ENCODE data around the gene CAPZB.

CAPZB gene

DNA sequence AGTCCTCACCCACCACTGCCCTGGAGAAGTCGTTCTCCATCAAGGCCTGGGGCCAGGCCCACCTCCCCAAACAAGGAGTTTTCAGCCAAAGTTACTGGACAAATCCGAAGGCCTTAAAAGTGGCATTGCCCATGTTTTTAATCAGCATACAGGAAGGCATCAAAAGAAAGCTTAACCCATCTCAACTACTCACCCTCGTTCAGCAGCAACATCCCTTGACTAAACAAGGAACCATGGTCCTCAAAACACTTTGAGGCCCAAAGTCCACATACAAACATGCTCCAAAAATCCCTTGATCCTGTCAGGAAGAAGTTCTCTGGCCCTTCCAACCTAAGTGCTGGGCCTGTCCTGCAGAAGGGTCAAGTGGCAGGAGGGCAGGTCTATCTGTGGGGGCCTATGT lies 1.6 kb downstream of the CAPZB start:
- no peak for TF ChIP-seq FOXP2 (optimal IDR thresholded peaks at IDR 0.05; ENCODE audit: borderline replicate concordance, extremely low read depth, extremely low read length, insufficient read depth)
- TF ChIP-seq, protein P1, sequence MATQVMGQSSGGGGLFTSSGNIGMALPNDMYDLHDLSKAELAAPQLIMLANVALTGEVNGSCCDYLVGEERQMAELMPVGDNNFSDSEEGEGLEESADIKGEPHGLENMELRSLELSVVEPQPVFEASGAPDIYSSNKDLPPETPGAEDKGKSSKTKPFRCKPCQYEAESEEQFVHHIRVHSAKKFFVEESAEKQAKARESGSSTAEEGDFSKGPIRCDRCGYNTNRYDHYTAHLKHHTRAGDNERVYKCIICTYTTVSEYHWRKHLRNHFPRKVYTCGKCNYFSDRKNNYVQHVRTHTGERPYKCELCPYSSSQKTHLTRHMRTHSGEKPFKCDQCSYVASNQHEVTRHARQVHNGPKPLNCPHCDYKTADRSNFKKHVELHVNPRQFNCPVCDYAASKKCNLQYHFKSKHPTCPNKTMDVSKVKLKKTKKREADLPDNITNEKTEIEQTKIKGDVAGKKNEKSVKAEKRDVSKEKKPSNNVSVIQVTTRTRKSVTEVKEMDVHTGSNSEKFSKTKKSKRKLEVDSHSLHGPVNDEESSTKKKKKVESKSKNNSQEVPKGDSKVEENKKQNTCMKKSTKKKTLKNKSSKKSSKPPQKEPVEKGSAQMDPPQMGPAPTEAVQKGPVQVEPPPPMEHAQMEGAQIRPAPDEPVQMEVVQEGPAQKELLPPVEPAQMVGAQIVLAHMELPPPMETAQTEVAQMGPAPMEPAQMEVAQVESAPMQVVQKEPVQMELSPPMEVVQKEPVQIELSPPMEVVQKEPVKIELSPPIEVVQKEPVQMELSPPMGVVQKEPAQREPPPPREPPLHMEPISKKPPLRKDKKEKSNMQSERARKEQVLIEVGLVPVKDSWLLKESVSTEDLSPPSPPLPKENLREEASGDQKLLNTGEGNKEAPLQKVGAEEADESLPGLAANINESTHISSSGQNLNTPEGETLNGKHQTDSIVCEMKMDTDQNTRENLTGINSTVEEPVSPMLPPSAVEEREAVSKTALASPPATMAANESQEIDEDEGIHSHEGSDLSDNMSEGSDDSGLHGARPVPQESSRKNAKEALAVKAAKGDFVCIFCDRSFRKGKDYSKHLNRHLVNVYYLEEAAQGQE (IDR thresholded peaks at IDR 0.05; ENCODE audit: insufficient read depth in 1 of 2, low read depth in 2 of 2, low read length in 2 of 2), result no peak

DNA sequence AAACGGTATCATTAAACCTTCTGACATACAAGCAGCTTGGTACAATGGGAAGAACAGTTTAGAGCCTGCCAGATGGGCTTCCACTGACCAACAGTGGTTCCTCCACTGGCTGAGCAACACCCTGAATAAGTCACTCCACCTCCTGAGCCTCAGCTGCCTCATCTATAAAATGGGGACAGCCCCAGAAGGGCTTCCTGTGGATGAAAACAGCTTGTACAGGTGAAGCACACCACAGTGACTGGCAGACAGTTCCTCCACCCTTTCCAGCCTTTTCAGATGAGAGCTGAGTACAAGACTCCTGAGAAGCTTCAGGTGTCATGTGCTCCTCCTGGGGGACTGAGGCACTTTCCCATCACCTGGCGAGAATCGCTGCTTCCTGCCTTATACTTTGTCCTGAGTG lies 2.1 kb downstream of the CAPZB start:
- TF ChIP-seq TAF1 (IDR thresholded peaks at IDR 0.05; ENCODE audit: borderline replicate concordance, insufficient read depth, low read length) (no peak), FOXP2 (optimal IDR thresholded peaks at IDR 0.05; ENCODE audit: borderline replicate concordance, extremely low read depth, extremely low read length, insufficient read depth) (no peak), POLR2AphosphoS5 (IDR thresholded peaks at IDR 0.05; ENCODE audit: low read depth, low read length) (no peak), SIN3A (IDR thresholded peaks at IDR 0.05; ENCODE audit: borderline replicate concordance, insufficient read depth, low read length) (no peak)
- TF ChIP-seq, protein P1 (IDR thresholded peaks at IDR 0.05; ENCODE audit: insufficient read depth in 1 of 2, low read depth in 2 of 2, low read length in 2 of 2), result no peak

GRCh38 chr1:19481826-19482398 lies 3.4 kb downstream of the CAPZB start:
- TF ChIP-seq TAF1 (IDR thresholded peaks at IDR 0.05; ENCODE audit: borderline replicate concordance, insufficient read depth, low read length) (no peak), FOXP2 (optimal IDR thresholded peaks at IDR 0.05; ENCODE audit: borderline replicate concordance, extremely low read depth, extremely low read length, insufficient read depth) (no peak), POLR2AphosphoS5 (IDR thresholded peaks at IDR 0.05; ENCODE audit: low read depth, low read length) (no peak), SIN3A (IDR thresholded peaks at IDR 0.05; ENCODE audit: borderline replicate concordance, insufficient read depth, low read length) (no peak)
- TF ChIP-seq, protein P1 (IDR thresholded peaks at IDR 0.05; ENCODE audit: insufficient read depth in 1 of 2, low read depth in 2 of 2, low read length in 2 of 2), result no peak

DNA sequence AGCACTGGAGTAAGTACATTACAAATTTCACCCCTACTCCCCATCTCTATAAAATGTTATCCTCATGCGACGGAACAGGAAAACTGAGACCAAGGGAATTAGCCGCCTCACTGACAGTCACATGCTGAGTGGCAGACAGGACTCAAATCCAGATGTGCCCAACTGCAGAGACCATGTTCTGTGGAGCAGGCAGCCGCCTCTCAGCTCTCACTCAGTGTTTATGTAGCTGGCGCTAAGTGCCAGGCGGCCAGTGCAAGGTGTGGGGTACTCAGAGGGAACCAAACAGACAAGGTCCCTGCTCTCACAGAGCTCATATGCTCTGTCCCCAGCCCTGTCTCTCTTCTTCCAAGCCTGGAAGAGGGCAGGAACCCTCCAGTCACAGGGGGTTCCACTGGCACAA lies 5.1 kb downstream of the CAPZB start:
- no peak for TF ChIP-seq SIN3A (IDR thresholded peaks at IDR 0.05; ENCODE audit: borderline replicate concordance, insufficient read depth, low read length)
- no peak for TF ChIP-seq POLR2AphosphoS5 (IDR thresholded peaks at IDR 0.05; ENCODE audit: low read depth, low read length)
- TF ChIP-seq, protein P1 (IDR thresholded peaks at IDR 0.05; ENCODE audit: insufficient read depth in 1 of 2, low read depth in 2 of 2, low read length in 2 of 2), result no peak
- no peak for TF ChIP-seq TAF1 (IDR thresholded peaks at IDR 0.05; ENCODE audit: borderline replicate concordance, insufficient read depth, low read length)
- no peak for TF ChIP-seq FOXP2 (optimal IDR thresholded peaks at IDR 0.05; ENCODE audit: borderline replicate concordance, extremely low read depth, extremely low read length, insufficient read depth)
